ENCODE measurements around the gene COQ9.

GRCh38 chr16:57478396-57479204 is 31.3 kb downstream of the COQ9 start:
- no peak for TF ChIP-seq CTCF (IDR thresholded peaks at IDR 0.05)
- no peak for TF ChIP-seq POLR2A (IDR thresholded peaks at IDR 0.05)
